ENCODE measurements around the gene DGKQ. TPM values are rescaled to one million over a fixed set of nuclear protein-coding genes. Genes with fewer than 3 reads are reported as not detected.

Gene DGKQ
- total and polyA plus RNA-seq, 2 of the 8 experiments (the other 6 are each of a cell fraction or from before 2014, with no cell fraction given): 7.3 to 9.7 TPM

DNA sequence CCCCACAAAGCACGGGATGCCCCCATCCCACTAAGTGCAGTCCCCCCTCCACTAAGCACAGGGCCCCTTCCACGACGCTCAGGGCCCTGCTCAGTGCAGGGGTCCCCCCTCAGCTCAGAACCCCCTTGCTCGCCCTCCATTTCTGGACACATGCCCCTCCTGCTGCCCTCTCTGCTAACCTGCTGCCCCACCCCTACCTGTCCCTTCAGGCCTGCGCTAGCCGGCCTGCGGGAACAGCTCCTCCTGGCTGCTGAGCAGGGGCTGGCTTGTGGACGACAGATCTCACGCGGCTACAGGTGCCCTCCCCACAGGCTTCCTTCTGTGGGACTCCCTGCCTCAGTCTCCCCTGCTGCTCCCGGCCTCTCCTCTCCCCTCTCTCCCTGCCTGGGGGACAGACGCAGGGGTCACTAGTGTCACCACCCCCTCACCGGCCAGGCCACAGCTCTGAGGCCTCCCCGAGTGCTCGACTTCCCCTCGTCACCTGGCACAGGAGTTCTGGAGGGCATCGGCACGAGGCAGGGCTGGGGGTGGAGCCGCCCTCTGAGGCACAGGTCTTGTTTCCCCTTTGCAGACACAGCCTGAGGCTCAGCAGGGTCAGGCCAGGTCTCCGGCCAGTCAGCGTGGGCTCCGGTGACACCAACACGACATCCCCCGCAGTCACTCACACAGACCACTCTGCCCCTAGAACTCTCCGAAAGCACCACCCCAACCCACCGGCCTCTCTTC lies 62.8 kb downstream of the DGKQ start:
- Histone ChIP-seq H2BK5ac (ENCODE audit: low read depth, low read length) (no peak overlapping the region), H3K79me2 (ENCODE audit: control insufficient read depth in 1 of 2, insufficient read depth in 2 of 2, low read length in 2 of 2) (peaks cover 3 to 13% of the 10 kb centered on the region in 2 experiments), H2BK12ac (ENCODE audit: low read depth, low read length) (no peak overlapping the region), H3K9me3 (ENCODE audit: insufficient read depth in 2 of 2, low read depth in 1 of 2, low read length in 1 of 2) (peaks cover 0 to 8% of the 10 kb centered on the region in 2 experiments; a peak in 1 of 4 replicates), H3K36me3 (ENCODE audit: control insufficient read depth in 2 of 4, insufficient read depth in 4 of 4, low read length in 3 of 4) (peaks cover 0 to 8% (median 3%) of the 10 kb centered on the region in 4 experiments; a peak in 3 of 8 replicates), H4K91ac (replicated peaks; ENCODE audit: insufficient read length, low read length) (no peak overlapping the region), H3K4me3 (ENCODE audit: extremely low read depth in 1 of 4, insufficient read depth in 2 of 4, low read depth in 3 of 4, low read length in 4 of 4) (no peak overlapping the region), H3K18ac (ENCODE audit: extremely low read depth, low read length) (no peak overlapping the region), H2AFZ (ENCODE audit: low read length) (no peak overlapping the region), H3K14ac (ENCODE audit: insufficient read length) (no peak overlapping the region), H3K4me2 (ENCODE audit: insufficient read depth in 1 of 2, low read depth in 2 of 2, low read length in 2 of 2) (no peak overlapping the region), H4K5ac (ENCODE audit: insufficient read length, low read depth, low read length) (no peak overlapping the region), H3K79me1 (ENCODE audit: low read depth, low read length) (peaks cover 6% of the 10 kb centered on the region; the same call in 1 of the 2 replicates), H2AK5ac (ENCODE audit: low read depth, low read length) (no peak overlapping the region), H3K4me1 (replicated peaks in 1 of 4; ENCODE audit: control insufficient read depth in 3 of 4, insufficient read depth in 4 of 4, low read length in 3 of 4) (no peaks in the 10 kb centered on the region), H3K4ac (replicated peaks; ENCODE audit: insufficient read length, low read depth, low read length) (no peak overlapping the region), H3K9ac (replicated peaks in 1 of 4; ENCODE audit: extremely low read depth in 1 of 4, low read depth in 3 of 4, low read length in 3 of 4) (no peak overlapping the region), H2BK120ac (replicated peaks; ENCODE audit: low read depth, low read length) (no peak overlapping the region), H3K23me2 (ENCODE audit: low read depth, low read length) (no peaks in the 10 kb centered on the region), H2BK20ac (ENCODE audit: low read length) (no peak overlapping the region), H2BK15ac (ENCODE audit: low read length) (no peak overlapping the region), H3K56ac (replicated peaks; ENCODE audit: insufficient read length, low read depth, low read length) (no peak overlapping the region), H3K27ac (ENCODE audit: low read depth, low read length) (no peak overlapping the region), H4K8ac (ENCODE audit: extremely low read depth, insufficient read depth, low read length) (peak overlapping the region; percentile 57; the same call in 1 of the 2 replicates), H3K27me3 (replicated peaks in 1 of 4; ENCODE audit: control insufficient read depth in 3 of 4, extremely low read depth in 1 of 4, insufficient read depth in 3 of 4, low read length in 3 of 4) (no peaks in the 10 kb centered on the region; a peak in 1 of 7 replicates), H4K20me1 (replicated peaks in 1 of 2; ENCODE audit: control insufficient read depth in 1 of 2, insufficient read depth in 2 of 2, low read length in 2 of 2) (peaks cover 2 to 5% of the 10 kb centered on the region in 2 experiments), H3K23ac (ENCODE audit: insufficient read length) (no peak overlapping the region)
- no peak for DNase-seq (ENCODE audit: low read depth in 1 of 2, low spot score in 2 of 2)
- POLR2A ChIA-PET (ENCODE audit: partially characterized antibody): no interaction called here
- 85% methylated on average over 26 of the region's 26 CpGs; no CpG with 5 or more reads in 1 of the 2 experiments for WGBS, 2 experiments (ENCODE audit: extremely low coverage in 1 of 2, insufficient coverage in 1 of 2, insufficient read length in 1 of 2, insufficient replicate concordance in 2 of 2, low coverage in 1 of 2, low lambda C conversion rate in 2 of 2, missing lambda C conversion rate in 1 of 2)
- FAIRE-seq: no peak
- CTCF ChIA-PET (ENCODE audit: partially characterized antibody): interaction anchor here (0.7 to 1.4 kb wide), 7 partner anchors 10 to 479 kb away, joined by 3 to 6 read pairs (median 4); no protein-coding TSS in a partner anchor
- TF ChIP-seq GABPA (IDR thresholded peaks at IDR 0.05; ENCODE audit: borderline replicate concordance, insufficient read depth, low read length): no peak
- no peak for TF ChIP-seq POU5F1 (IDR thresholded peaks at IDR 0.05; ENCODE audit: low read depth, low read length)
- no peak for TF ChIP-seq CEBPB (IDR thresholded peaks at IDR 0.05; ENCODE audit: low read depth, low read length)
- TF ChIP-seq KDM5A (IDR thresholded peaks at IDR 0.05; ENCODE audit: low read length): no peak
- TF ChIP-seq, protein P1, sequence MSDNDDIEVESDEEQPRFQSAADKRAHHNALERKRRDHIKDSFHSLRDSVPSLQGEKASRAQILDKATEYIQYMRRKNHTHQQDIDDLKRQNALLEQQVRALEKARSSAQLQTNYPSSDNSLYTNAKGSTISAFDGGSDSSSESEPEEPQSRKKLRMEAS (IDR thresholded peaks at IDR 0.05): no peak
- no peak for TF ChIP-seq BRCA1 (IDR thresholded peaks at IDR 0.05; ENCODE audit: low read depth, low read length)
- TF ChIP-seq KDM4A (IDR thresholded peaks at IDR 0.05; ENCODE audit: low read depth, low read length, severe bottlenecking): no peak
- TF ChIP-seq CHD1 (IDR thresholded peaks at IDR 0.05; ENCODE audit: low read depth, low read length): no peak
- TF ChIP-seq EZH2 (IDR thresholded peaks at IDR 0.05; ENCODE audit: low read depth, low read length, severe bottlenecking): no peak
- TF ChIP-seq POLR2A (IDR thresholded peaks at IDR 0.05; ENCODE audit: control extremely low read depth in 1 of 2, low read depth in 2 of 2, low read length in 2 of 2): no peak
- TF ChIP-seq, protein P2, sequence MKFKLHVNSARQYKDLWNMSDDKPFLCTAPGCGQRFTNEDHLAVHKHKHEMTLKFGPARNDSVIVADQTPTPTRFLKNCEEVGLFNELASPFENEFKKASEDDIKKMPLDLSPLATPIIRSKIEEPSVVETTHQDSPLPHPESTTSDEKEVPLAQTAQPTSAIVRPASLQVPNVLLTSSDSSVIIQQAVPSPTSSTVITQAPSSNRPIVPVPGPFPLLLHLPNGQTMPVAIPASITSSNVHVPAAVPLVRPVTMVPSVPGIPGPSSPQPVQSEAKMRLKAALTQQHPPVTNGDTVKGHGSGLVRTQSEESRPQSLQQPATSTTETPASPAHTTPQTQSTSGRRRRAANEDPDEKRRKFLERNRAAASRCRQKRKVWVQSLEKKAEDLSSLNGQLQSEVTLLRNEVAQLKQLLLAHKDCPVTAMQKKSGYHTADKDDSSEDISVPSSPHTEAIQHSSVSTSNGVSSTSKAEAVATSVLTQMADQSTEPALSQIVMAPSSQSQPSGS (IDR thresholded peaks at IDR 0.05; ENCODE audit: low read length): no peak

All from H1 (cell line).